ENCODE data around the gene SPTB.

The SPTB gene

DNA sequence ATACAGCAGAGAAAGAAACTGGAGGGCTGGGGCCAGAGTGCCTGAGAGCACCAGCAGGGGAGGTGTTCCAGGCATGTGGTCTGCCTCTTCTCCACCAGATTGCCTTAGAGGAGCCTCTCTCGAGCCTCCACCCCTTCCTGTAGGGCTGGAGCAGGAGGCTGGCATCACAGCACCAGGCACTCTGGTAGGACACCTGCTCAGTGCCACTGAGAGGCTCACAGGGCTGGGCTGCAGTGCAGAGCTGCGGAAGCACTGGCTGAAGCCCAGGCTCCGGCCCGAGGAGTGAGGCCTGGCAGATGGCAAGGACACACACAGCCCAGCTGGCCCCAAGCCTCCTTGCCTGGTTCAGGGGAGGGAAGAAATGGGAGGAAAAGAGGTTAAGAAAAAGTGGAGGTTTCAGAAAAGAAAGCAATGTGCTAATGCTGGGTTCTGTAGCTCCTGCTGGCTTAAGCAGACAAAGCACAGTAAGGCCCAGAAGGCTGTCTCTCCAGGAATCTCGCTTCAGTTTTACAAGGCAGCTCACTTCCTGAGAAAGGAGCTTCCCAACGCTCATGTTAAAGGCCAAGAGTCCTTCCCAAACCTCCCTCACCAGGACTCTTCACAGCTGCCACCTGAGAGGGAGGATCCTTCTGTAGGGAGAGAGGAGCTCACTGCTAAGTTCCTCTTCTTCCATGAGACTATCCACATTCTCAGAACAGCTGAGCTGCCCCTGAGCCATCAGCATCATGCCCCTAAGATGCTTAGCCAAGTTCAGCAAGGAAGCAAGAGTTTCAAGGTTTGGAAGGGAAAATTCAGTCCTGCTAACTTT is 23.8 kb downstream of the SPTB start:
- H3K4me3 ChIP-seq (ENCODE audit: low read depth, low read length), result no peak overlapping the region
- TF ChIP-seq, protein P1, sequence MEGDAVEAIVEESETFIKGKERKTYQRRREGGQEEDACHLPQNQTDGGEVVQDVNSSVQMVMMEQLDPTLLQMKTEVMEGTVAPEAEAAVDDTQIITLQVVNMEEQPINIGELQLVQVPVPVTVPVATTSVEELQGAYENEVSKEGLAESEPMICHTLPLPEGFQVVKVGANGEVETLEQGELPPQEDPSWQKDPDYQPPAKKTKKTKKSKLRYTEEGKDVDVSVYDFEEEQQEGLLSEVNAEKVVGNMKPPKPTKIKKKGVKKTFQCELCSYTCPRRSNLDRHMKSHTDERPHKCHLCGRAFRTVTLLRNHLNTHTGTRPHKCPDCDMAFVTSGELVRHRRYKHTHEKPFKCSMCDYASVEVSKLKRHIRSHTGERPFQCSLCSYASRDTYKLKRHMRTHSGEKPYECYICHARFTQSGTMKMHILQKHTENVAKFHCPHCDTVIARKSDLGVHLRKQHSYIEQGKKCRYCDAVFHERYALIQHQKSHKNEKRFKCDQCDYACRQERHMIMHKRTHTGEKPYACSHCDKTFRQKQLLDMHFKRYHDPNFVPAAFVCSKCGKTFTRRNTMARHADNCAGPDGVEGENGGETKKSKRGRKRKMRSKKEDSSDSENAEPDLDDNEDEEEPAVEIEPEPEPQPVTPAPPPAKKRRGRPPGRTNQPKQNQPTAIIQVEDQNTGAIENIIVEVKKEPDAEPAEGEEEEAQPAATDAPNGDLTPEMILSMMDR (IDR thresholded peaks at IDR 0.05; ENCODE audit: low read depth, low read length, missing control alignments), result no peak
- DNase-seq (ENCODE audit: low read depth), result no peak

DNA sequence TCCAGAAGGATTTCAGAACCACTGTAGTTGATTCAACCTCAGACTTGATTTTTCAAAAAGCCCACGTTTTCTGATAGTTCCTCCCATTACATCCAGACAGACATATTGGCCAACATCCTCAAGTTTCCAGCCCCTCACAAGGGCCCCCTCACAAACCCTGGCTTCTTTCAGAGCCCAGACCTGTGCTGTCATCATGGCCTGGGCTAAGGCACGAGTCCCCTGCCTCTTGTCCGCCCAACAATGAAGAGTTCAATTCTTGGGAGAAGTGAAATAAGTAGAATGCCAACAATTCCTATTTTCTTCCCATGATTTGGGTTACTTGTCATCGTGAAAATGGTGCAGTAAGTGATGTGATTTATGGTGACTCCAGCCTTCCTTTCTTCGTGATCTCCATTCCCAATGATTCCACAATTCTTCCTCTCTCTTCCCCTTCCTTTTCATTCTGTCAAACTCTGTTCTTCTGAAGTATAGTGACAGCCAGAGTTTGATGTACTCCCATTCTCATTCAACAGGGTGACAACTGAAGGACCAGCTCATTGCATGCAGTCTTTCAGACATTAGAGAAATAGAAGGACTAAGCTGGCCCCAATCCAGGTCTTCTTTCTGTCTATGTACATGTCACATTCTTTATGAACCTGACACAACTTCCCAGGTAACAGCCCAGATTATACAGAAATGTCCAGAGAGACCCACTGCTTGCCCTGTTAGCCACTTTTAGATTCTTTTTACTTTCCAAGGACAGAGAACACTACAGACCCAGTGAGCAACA is 29.2 kb downstream of the SPTB start:
- no peak for DNase-seq (ENCODE audit: low read depth)
- H3K4me3 ChIP-seq (ENCODE audit: low read depth, low read length), result no peak overlapping the region
- TF ChIP-seq, protein P1 (IDR thresholded peaks at IDR 0.05; ENCODE audit: low read depth, low read length, missing control alignments), result no peak

DNA sequence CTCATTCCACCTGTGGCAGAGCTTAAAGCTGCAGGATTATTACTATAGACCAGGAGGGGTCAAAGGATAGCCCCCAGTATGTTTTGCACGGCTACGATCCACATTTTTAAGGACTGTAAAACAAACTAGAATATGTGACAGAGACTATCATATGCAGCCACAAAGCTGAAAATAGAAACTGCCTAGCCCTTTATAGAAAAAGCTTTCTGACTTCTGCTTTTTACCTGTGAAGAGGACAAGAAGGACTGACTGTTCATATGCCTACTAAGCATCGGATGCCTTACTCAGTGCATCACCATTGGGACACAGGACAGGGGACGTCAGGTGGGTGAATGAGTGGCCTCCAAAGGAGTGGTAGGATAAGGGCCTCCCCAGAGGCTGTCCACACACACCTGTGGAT is 29.8 kb downstream of the SPTB start:
- DNase-seq (ENCODE audit: low read depth), result peak; percentile 19
- no peak overlapping the region for H3K4me3 ChIP-seq (ENCODE audit: low read depth, low read length)
- TF ChIP-seq, protein P1 (IDR thresholded peaks at IDR 0.05; ENCODE audit: low read depth, low read length, missing control alignments), result no peak

DNA sequence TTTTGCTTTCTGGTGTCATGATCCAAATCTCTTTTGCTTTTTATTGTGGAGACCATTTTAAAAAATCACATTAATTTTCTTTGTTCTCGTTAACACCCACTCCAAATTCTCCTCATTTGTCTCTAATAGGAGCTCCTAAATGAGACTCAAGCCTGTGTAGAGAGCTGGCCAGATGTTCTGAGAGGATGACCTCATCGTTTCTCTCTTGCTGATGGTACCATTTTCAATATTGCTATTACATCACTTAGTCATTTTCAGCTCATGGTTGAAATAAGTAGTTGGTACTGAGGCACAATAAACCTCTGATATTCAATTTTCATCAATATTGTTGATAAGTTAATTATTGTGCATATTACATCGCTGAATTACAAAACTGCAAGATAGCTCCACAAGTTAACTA is 31.5 kb downstream of the SPTB start:
- TF ChIP-seq, protein P1 (IDR thresholded peaks at IDR 0.05; ENCODE audit: low read depth, low read length, missing control alignments), result no peak
- no peak overlapping the region for H3K4me3 ChIP-seq (ENCODE audit: low read depth, low read length)
- DNase-seq (ENCODE audit: low read depth), result peak; percentile 3

DNA sequence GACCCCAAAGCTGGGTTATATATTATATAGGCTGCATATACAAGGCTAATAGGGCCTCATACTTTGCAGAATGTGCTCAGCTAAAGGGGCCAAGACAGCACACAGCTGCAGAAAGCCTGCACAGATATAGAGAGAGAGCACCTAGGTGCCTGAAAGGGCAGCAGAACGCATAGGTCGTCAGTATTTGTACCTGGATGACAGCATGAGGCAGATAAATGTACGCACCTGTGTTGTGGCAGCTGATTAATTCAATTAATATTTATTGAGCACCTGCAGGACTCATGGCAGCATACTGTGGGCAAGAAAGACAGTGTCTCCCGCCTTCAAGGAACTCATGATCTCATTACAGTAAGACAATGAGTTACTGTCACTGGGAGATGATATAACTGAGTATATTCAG is 33.4 kb downstream of the SPTB start:
- TF ChIP-seq, protein P1 (IDR thresholded peaks at IDR 0.05; ENCODE audit: low read depth, low read length, missing control alignments), result no peak
- DNase-seq (ENCODE audit: low read depth), result no peak

DNA sequence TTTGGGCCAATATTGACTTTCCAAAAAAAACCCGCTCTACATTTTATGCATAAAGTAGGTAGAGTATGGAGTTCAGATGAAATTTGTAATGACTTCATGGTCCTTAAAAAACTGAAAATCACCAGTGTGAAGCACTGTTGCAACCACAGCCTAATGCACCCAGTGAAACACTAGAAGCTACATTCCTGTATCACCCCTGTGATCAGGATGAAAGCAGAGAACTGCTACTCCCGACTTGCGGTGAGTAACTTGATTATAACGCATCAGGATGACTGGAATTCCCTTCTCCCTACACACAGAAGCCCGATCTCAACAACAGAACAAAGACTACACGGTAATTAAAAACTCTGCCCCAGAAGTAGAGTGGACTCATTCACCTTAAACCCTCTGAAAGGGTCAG is 33.8 kb downstream of the SPTB start:
- TF ChIP-seq, protein P1 (IDR thresholded peaks at IDR 0.05; ENCODE audit: low read depth, low read length, missing control alignments), result no peak
- H3K4me3 ChIP-seq (ENCODE audit: low read depth, low read length), result no peak overlapping the region
- DNase-seq (ENCODE audit: low read depth), result no peak

More for the DNA sequence above, 33.4 kb downstream of the SPTB start:
- H3K4me3 ChIP-seq (ENCODE audit: low read depth, low read length), result no peak overlapping the region
